ENCODE measurements around the gene JAKMIP3. TPM values are rescaled to one million over a fixed set of nuclear protein-coding genes. Genes with fewer than 3 reads are reported as not detected.

JAKMIP3 gene
- total and polyA plus RNA-seq, 10 of the 15 experiments (the other 5 are each of a cell fraction or from before 2014, with no cell fraction given) = 0.01 TPM; not detected in 7

DNA sequence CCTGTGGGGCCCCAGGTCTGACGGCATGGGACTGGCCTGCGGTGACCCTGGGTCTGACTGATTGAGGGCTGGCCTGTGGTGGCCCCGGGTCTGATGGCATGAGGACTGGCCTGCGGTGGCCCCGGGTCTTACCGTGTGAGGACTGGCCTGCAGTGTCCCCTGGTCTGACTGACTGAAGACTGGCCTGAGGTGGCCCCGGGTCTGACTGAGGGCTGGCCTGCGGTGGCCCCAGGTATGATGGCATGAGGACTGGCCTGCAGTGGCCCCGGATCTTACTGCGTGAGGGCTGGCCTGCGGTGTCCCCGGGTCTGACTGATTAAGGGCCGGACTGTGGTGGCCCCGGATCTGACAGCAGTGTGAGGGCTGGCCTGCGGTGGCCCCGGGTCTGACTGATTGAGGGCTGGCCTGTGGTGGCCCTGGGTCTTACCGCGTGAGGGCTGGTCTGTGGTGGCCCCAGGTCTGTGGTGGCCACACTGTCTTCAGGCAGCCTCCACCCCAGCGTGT, 10.9 kb downstream of the JAKMIP3 start (continued):
- TF ChIP-seq, protein P1, sequence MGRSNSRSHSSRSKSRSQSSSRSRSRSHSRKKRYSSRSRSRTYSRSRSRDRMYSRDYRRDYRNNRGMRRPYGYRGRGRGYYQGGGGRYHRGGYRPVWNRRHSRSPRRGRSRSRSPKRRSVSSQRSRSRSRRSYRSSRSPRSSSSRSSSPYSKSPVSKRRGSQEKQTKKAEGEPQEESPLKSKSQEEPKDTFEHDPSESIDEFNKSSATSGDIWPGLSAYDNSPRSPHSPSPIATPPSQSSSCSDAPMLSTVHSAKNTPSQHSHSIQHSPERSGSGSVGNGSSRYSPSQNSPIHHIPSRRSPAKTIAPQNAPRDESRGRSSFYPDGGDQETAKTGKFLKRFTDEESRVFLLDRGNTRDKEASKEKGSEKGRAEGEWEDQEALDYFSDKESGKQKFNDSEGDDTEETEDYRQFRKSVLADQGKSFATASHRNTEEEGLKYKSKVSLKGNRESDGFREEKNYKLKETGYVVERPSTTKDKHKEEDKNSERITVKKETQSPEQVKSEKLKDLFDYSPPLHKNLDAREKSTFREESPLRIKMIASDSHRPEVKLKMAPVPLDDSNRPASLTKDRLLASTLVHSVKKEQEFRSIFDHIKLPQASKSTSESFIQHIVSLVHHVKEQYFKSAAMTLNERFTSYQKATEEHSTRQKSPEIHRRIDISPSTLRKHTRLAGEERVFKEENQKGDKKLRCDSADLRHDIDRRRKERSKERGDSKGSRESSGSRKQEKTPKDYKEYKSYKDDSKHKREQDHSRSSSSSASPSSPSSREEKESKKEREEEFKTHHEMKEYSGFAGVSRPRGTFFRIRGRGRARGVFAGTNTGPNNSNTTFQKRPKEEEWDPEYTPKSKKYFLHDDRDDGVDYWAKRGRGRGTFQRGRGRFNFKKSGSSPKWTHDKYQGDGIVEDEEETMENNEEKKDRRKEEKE (IDR thresholded peaks at IDR 0.05) = no peak
- TF ChIP-seq RAD21 (IDR thresholded peaks at IDR 0.05; ENCODE audit: insufficient read depth, low read depth, low read length) (no peak), PML (IDR thresholded peaks at IDR 0.05; ENCODE audit: low read length) (no peak), NR2F1 (conservative IDR thresholded peaks at IDR 0.05) (no peak), CHD1 (IDR thresholded peaks at IDR 0.05; ENCODE audit: low read depth, low read length) (no peak)
- TF ChIP-seq, protein P2, sequence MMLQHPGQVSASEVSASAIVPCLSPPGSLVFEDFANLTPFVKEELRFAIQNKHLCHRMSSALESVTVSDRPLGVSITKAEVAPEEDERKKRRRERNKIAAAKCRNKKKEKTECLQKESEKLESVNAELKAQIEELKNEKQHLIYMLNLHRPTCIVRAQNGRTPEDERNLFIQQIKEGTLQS (IDR thresholded peaks at IDR 0.05; ENCODE audit: borderline replicate concordance, extremely low read depth, low read depth, low read length) = no peak

DNA sequence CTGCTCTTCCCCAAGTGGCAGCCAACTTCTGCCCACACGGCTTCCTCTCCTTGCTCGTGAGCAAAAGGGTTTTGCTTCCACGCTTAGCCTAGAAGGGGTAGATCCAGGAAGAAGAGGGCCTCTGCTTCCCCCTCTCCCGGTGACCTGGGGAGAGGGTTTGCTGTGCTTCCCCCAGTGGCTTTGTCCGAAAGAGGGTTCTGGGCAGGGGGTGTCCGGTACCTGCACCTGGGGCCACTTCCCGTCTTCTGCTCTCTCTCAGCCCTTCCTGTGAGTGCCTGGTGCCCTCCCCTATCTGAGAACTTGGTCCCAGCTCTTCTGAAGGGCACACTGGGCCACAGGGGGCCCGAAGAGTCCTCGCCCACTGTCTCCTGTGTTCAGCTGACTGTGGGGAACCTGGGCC, 11.3 kb downstream of the JAKMIP3 start:
- H2AFZ ChIP-seq (ENCODE audit: control insufficient read depth, low read depth, low read length) = no peak overlapping the region
- RAD21 ChIA-PET (ENCODE audit: unreplicated experiment) = no interaction called here
- no peak overlapping the region for H3K4me2 ChIP-seq (ENCODE audit: control insufficient read depth, insufficient read depth)
- H4K20me1 ChIP-seq (ENCODE audit: control insufficient read depth, insufficient read depth) = no peaks in the 10 kb centered on the region
- no peak overlapping the region for H3K4me3 ChIP-seq
- in situ Hi-C loops (cut with MboI) (no loop called here), intact Hi-C loops (cut with micrococcal nuclease; ENCODE audit: unreplicated experiment) (no loop called here)
- no peak for FAIRE-seq
- H3K9ac ChIP-seq (ENCODE audit: control insufficient read depth, insufficient read depth, low read length) = no peak overlapping the region
- no peaks in the 10 kb centered on the region for H3K79me2 ChIP-seq (ENCODE audit: control insufficient read depth, insufficient read depth, low read length)
- SMC1A ChIA-PET (ENCODE audit: uncharacterized antibody, unreplicated experiment) = no interaction called here
- BruUV-seq (replicated peaks) = no TSS peak
- H3K36me3 ChIP-seq (ENCODE audit: control insufficient read depth in 2 of 2, insufficient read depth in 2 of 2, low read length in 1 of 2) = no peaks in the 10 kb centered on the region
- POLR2A ChIA-PET = no interaction called here
- no peak for DNase-seq (ENCODE audit: low read depth, low spot score)
- no peaks in the 10 kb centered on the region for H3K27me3 ChIP-seq (replicated peaks in 1 of 2; ENCODE audit: control insufficient read depth in 2 of 2, insufficient read depth in 2 of 2, low read length in 1 of 2)
- no peaks in the 10 kb centered on the region for H3K9me3 ChIP-seq (replicated peaks; ENCODE audit: control insufficient read depth, insufficient read depth, low read length)
- CTCF ChIA-PET = no interaction called here
- no peak overlapping the region for H3K27ac ChIP-seq (ENCODE audit: control insufficient read depth, insufficient read depth)
- no peak for ATAC-seq
- H3K4me1 ChIP-seq (ENCODE audit: control insufficient read depth, insufficient read depth, low read length) = no peaks in the 10 kb centered on the region
- 47% methylated on average over 9 of the region's 9 CpGs for WGBS (ENCODE audit: insufficient coverage, insufficient replicate concordance, low lambda C conversion rate, missing lambda C conversion rate)
- no peak for TF ChIP-seq SMAD1 (IDR thresholded peaks at IDR 0.05; ENCODE audit: low read depth, partially characterized antibody)
- no peak for TF ChIP-seq ETV6 (conservative IDR thresholded peaks at IDR 0.05 in 1 of 2, IDR thresholded peaks at IDR 0.05 in 1 of 2; ENCODE audit: borderline replicate concordance in 1 of 2, low read depth in 1 of 2)
- no peak for TF ChIP-seq RAD51 (IDR thresholded peaks at IDR 0.05)
- TF ChIP-seq, protein P3, sequence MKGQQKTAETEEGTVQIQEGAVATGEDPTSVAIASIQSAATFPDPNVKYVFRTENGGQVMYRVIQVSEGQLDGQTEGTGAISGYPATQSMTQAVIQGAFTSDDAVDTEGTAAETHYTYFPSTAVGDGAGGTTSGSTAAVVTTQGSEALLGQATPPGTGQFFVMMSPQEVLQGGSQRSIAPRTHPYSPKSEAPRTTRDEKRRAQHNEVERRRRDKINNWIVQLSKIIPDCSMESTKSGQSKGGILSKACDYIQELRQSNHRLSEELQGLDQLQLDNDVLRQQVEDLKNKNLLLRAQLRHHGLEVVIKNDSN (IDR thresholded peaks at IDR 0.05; ENCODE audit: borderline replicate concordance, extremely low read length, insufficient read depth, low read depth, low read length) = no peak
- no peak for TF ChIP-seq FOXK2 (IDR thresholded peaks at IDR 0.05)
- TF ChIP-seq, protein P4, sequence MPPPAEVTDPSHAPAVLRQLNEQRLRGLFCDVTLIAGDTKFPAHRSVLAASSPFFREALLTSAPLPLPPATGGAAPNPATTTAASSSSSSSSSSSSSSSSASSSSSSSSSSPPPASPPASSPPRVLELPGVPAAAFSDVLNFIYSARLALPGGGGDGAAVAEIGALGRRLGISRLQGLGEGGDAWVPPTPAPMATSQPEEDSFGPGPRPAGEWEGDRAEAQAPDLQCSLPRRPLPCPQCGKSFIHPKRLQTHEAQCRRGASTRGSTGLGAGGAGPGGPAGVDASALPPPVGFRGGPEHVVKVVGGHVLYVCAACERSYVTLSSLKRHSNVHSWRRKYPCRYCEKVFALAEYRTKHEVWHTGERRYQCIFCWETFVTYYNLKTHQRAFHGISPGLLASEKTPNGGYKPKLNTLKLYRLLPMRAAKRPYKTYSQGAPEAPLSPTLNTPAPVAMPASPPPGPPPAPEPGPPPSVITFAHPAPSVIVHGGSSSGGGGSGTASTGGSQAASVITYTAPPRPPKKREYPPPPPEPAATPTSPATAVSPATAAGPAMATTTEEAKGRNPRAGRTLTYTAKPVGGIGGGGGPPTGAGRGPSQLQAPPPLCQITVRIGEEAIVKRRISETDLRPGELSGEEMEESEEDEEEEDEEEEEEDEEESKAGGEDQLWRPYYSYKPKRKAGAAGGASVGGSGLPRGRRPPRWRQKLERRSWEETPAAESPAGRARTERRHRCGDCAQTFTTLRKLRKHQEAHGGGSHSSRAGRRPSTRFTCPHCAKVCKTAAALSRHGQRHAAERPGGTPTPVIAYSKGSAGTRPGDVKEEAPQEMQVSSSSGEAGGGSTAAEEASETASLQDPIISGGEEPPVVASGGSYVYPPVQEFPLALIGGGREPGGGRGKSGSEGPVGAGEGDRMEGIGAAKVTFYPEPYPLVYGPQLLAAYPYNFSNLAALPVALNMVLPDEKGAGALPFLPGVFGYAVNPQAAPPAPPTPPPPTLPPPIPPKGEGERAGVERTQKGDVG (CRISPR knock-in tag; IDR thresholded peaks at IDR 0.05) = no peak
- TF ChIP-seq IRF4 (IDR thresholded peaks at IDR 0.05; ENCODE audit: low read depth, low read length) = no peak
- no peak for TF ChIP-seq CREM (IDR thresholded peaks at IDR 0.05; ENCODE audit: low read depth)
- no peak for TF ChIP-seq ATF7 (IDR thresholded peaks at IDR 0.05; ENCODE audit: low read depth)
- TF ChIP-seq NR2C1 (IDR thresholded peaks at IDR 0.05) = no peak
- no peak for TF ChIP-seq EZH2 (IDR thresholded peaks at IDR 0.05; ENCODE audit: borderline replicate concordance, control insufficient read depth, low read depth, low read length)

Measured in GM12878 (cell line).